ENCODE measurements around the gene TM9SF4.
"Not testable (repeated sequence)": the region's sequence is repeated elsewhere in the genome, so short reads cannot be mapped to it uniquely, and the experiment has no call there.

The TM9SF4 gene

GRCh38 chr20:32158943-32159660 lies 49.6 kb downstream of the TM9SF4 start:
- no peak for DNase-seq

GRCh38 chr20:32159766-32160221 lies 50.3 kb downstream of the TM9SF4 start:
- DNase-seq: no peak

GRCh38 chr20:32160341-32160740 lies 50.8 kb downstream of the TM9SF4 start:
- DNase-seq: no peak

- no peak for DNase-seq
These were observed 52.8 kb downstream of the TM9SF4 start for GRCh38 chr20:32162351-32162750.

GRCh38 chr20:32163951-32164350 lies 54.4 kb downstream of the TM9SF4 start:
- no peak for DNase-seq

- DNase-seq: no peak
These were observed 55.6 kb downstream of the TM9SF4 start for GRCh38 chr20:32164984-32165735.

GRCh38 chr20:32165836-32166545 lies 56.5 kb downstream of the TM9SF4 start:
- no peak for DNase-seq

GRCh38 chr20:32167552-32167951 lies 58.0 kb downstream of the TM9SF4 start:
- DNase-seq: no peak

- DNase-seq: peak; percentile 28
These were observed 58.8 kb downstream of the TM9SF4 start for GRCh38 chr20:32168184-32168910.

GRCh38 chr20:32177696-32178095 lies 68.2 kb downstream of the TM9SF4 start:
- not testable (repeated sequence) for DNase-seq

GRCh38 chr20:32179515-32179914 lies 70.0 kb downstream of the TM9SF4 start:
- DNase-seq: no peak

GRCh38 chr20:32179934-32180333 lies 70.4 kb downstream of the TM9SF4 start:
- no peak for DNase-seq

- no peak for DNase-seq
These were observed 72.1 kb downstream of the TM9SF4 start for GRCh38 chr20:32181606-32182005.

- no peak for DNase-seq
These were observed 74.6 kb downstream of the TM9SF4 start for GRCh38 chr20:32183947-32184635.

GRCh38 chr20:32184961-32185603 lies 75.6 kb downstream of the TM9SF4 start:
- DNase-seq: no peak

GRCh38 chr20:32186506-32186905 lies 77.0 kb downstream of the TM9SF4 start:
- no peak for DNase-seq

- DNase-seq: no peak
These were observed 79.0 kb downstream of the TM9SF4 start for GRCh38 chr20:32188376-32189122.

GRCh38 chr20:32189123-32189410 lies 79.6 kb downstream of the TM9SF4 start:
- no peak for DNase-seq

GRCh38 chr20:32189691-32190615 lies 80.4 kb downstream of the TM9SF4 start:
- DNase-seq: peak; percentile 42

All from fibroblast of skin of scalp (primary cell).